ENCODE data around the gene FAM241B.

FAM241B gene

GRCh38 chr10:69668721-69669120, 38.7 kb downstream of the FAM241B start:
- no peak for DNase-seq

GRCh38 chr10:69669409-69669808, 39.4 kb downstream of the FAM241B start:
- DNase-seq, result no peak

GRCh38 chr10:69673521-69673920, 43.5 kb downstream of the FAM241B start:
- DNase-seq, result no peak

GRCh38 chr10:69674786-69675185, 44.7 kb downstream of the FAM241B start:
- DNase-seq, result no peak

GRCh38 chr10:69676301-69676700, 46.3 kb downstream of the FAM241B start:
- DNase-seq, result no peak

GRCh38 chr10:69677985-69678654, 48.1 kb downstream of the FAM241B start:
- no peak for DNase-seq

GRCh38 chr10:69679736-69680135, 49.7 kb downstream of the FAM241B start:
- no peak for DNase-seq

GRCh38 chr10:69680610-69681009, 50.6 kb downstream of the FAM241B start:
- DNase-seq, result no peak

GRCh38 chr10:69681436-69681835, 51.4 kb downstream of the FAM241B start:
- no peak for DNase-seq

- no peak for DNase-seq
Measured at GRCh38 chr10:69682955-69683474, 53.0 kb downstream of the FAM241B start.
